Activated CD8-positive, alpha-beta T cell treated with anti-CD3 and anti-CD28 coated beads for 36 hours (primary cell): ENCODE data around the gene BTBD8. TPM values are rescaled to one million over a fixed set of nuclear protein-coding genes. Genes with fewer than 3 reads are reported as not detected.
A peak's percentile ranks its signal among the peaks of the same experiment; 100 is the strongest.

Experiments used
- ATAC-seq: fragments of 200-7000 bp; cut with Tn5 transposase; one replicate; pipeline ENCODE4 v1.10.0; 2021; ENCODE audit warnings: mild to moderate bottlenecking, moderate library complexity
- CTCF ChIA-PET: fragments of 350-600 bp; sonication (Branson Sonifier 250); formaldehyde crosslinking; loops from one replicate; lab custom pipeline; 2021; ENCODE audit warnings: antibody characterized with exemption; lab: Charles Lee
- POLR2A ChIA-PET: fragments of 350-600 bp; sonication (Branson Sonifier 250); formaldehyde crosslinking; loops from one replicate; lab custom pipeline; 2021; ENCODE audit warnings: antibody characterized with exemption; lab: Charles Lee
- DNase-seq: peaks from one replicate; pipeline ENCODE4 v3.0.0-alpha.2; 2020
- H3K27ac Mint-ChIP-seq: one replicate; pipeline ENCODE4 v1.8.0; 2021; ENCODE audit warnings: mild to moderate bottlenecking, mixed read lengths
- H3K27me3 Mint-ChIP-seq: one replicate; pipeline ENCODE4 v1.8.0; 2021; ENCODE audit warnings: mixed read lengths
- H3K36me3 Mint-ChIP-seq: one replicate; pipeline ENCODE4 v1.8.0; 2021; ENCODE audit warnings: low read depth, mixed read lengths
- H3K4me1 Mint-ChIP-seq: one replicate; pipeline ENCODE4 v1.8.0; 2021; ENCODE audit warnings: low read depth, mixed read lengths
- H3K4me3 Mint-ChIP-seq: one replicate; pipeline ENCODE4 v1.8.0; 2021; ENCODE audit warnings: mild to moderate bottlenecking, moderate library complexity, mixed read lengths
- H3K9me3 Mint-ChIP-seq: one replicate; pipeline ENCODE4 v1.8.0; 2021; ENCODE audit warnings: mixed read lengths
- intact Hi-C: fragments of 100-400 bp; cut with micrococcal nuclease; formaldehyde crosslinking; loops from one replicate; pipeline ENCODE4 v1.10.0; 2022
- total RNA-seq, 2 experiments: library from RNA; stranded (reverse); gene quantifications; one replicate each; pipeline ENCODE4 v1.2.3, GENCODE V29; 2021
- TF ChIP-seq, protein P1 (sequence below): fragments of 200-600 bp; IDR thresholded peaks from one replicate; pipeline ENCODE4 v1.8.0; 2022; ENCODE audit warnings: antibody characterized with exemption, mild to moderate bottlenecking

The BTBD8 gene
- total RNA-seq, 2 experiments from 2014 or later, result 1.3 to 2.0 TPM

DNA sequence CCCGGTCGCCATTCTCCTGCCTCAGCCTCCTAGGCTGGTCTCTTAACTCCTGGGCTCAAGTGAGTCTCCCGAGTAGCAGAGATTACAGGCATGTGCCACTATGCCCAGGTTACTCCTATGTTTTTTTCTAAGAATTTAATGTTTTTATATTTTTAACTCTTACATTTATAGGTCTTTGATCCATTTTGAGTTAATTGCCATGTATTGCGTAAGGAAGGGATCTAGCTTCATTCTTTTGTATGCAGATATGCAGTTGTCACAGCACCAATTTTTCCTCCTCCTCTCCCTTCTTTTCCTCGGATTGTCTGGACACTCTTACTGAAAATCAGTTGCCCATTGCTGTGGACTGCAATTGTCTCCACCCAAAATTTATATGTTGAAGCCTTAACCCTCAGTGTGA lies 11.5 kb downstream of the BTBD8 start:
- Mint-ChIP-seq H3K36me3 (peaks cover 6% of the 10 kb centered on the region), H3K27ac (no peak overlapping the region), H3K27me3 (no peaks in the 10 kb centered on the region), H3K9me3 (no peaks in the 10 kb centered on the region), H3K4me1 (no peaks in the 10 kb centered on the region), H3K4me3 (no peak overlapping the region)
- POLR2A ChIA-PET, result no interaction called here
- DNase-seq (no peak), ATAC-seq (no peak)
- intact Hi-C loops, result no loop called here
- TF ChIP-seq, protein P1, sequence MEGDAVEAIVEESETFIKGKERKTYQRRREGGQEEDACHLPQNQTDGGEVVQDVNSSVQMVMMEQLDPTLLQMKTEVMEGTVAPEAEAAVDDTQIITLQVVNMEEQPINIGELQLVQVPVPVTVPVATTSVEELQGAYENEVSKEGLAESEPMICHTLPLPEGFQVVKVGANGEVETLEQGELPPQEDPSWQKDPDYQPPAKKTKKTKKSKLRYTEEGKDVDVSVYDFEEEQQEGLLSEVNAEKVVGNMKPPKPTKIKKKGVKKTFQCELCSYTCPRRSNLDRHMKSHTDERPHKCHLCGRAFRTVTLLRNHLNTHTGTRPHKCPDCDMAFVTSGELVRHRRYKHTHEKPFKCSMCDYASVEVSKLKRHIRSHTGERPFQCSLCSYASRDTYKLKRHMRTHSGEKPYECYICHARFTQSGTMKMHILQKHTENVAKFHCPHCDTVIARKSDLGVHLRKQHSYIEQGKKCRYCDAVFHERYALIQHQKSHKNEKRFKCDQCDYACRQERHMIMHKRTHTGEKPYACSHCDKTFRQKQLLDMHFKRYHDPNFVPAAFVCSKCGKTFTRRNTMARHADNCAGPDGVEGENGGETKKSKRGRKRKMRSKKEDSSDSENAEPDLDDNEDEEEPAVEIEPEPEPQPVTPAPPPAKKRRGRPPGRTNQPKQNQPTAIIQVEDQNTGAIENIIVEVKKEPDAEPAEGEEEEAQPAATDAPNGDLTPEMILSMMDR, result no peak
- CTCF ChIA-PET, result no interaction called here

DNA sequence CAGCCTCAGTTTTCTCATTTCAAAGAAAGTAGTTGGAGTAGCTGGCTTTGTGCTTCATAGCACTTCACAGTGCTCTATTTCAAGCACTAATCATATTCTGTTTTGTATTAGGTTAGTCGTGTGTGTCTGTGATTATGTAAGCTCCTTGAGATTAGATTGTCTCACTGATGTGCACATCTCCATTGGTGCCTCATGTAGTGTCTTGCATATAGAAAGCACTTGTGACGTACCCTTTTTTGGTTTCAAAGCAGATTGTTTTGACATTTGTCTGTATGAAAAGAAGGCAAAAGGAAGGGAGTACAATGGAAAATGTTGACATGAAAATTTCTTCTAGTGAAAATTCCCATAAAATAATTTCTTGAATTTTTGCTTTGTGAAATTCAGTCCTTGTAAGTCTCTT lies 13.9 kb downstream of the BTBD8 start:
- Mint-ChIP-seq H3K4me1 (no peaks in the 10 kb centered on the region), H3K9me3 (no peaks in the 10 kb centered on the region), H3K36me3 (peaks cover 4% of the 10 kb centered on the region), H3K27ac (no peak overlapping the region), H3K4me3 (no peak overlapping the region), H3K27me3 (no peaks in the 10 kb centered on the region)
- intact Hi-C loops, result no loop called here
- DNase-seq (no peak), ATAC-seq (no peak)
- POLR2A ChIA-PET, result interaction anchor here (0.6 kb wide), 1 partner anchor 1360 kb away, joined by 4 read pairs; no protein-coding TSS in a partner anchor
- TF ChIP-seq, protein P1, result no peak
- CTCF ChIA-PET, result interaction anchor here (1.2 kb wide), 1 partner anchor 13 kb away, joined by 3 read pairs; no protein-coding TSS in a partner anchor

DNA sequence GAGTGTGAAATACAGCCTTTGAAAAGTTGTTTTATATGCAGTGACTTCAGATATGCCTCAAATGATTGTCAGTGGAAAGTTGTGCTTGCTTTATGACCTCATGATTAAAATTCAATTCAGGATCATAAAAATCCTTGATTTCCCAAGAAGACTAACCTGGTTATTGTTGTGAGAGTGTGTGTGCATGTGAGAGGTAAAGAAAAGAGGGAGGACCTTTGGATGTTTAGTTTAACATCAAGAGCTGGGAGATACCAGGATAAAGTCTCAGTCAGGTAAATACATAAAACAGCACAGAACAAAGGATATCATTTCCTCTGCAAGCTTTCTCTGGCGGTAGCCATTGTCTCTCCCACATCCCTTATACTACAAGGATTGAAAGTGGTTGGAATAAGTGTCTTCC lies 14.4 kb downstream of the BTBD8 start:
- ATAC-seq, result no peak
- no peaks in the 10 kb centered on the region for H3K4me1 Mint-ChIP-seq
- TF ChIP-seq, protein P1, result no peak
- DNase-seq, result no peak
- ChIA-PET CTCF (interaction anchor here (1.2 kb wide), 1 partner anchor 13 kb away, joined by 3 read pairs; no protein-coding TSS in a partner anchor), POLR2A (no interaction called here)
- no peak overlapping the region for H3K4me3 Mint-ChIP-seq
- no peaks in the 10 kb centered on the region for H3K27me3 Mint-ChIP-seq
- no peak overlapping the region for H3K27ac Mint-ChIP-seq
- H3K9me3 Mint-ChIP-seq, result no peaks in the 10 kb centered on the region
- H3K36me3 Mint-ChIP-seq, result peaks cover 4% of the 10 kb centered on the region
- intact Hi-C loops, result no loop called here

DNA sequence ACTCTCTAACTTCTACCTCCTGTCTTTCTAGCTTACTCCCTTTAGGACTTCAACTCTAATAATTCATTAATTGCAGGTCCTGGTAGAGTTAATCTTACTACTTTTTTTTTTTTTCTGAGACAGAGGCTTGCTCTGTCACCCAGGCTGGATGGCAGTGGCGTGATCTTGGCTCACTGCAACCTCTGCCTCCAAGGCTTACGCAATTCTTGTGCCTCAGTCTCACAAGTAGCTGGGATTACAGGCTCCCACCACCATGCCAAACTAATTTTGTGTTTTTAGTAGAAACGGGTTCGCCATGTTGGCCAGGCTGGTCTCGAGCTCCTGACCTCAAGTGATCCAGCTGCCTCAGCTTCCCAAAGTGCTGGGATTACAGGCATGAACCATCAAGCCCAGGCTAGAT lies 15.7 kb downstream of the BTBD8 start:
- Mint-ChIP-seq H3K36me3 (peaks cover 4% of the 10 kb centered on the region), H3K9me3 (no peaks in the 10 kb centered on the region), H3K4me3 (no peak overlapping the region), H3K4me1 (no peaks in the 10 kb centered on the region), H3K27ac (no peak overlapping the region), H3K27me3 (no peaks in the 10 kb centered on the region)
- intact Hi-C loops, result no loop called here
- ChIA-PET CTCF (interaction anchor here (0.9 kb wide), 2 partner anchors 13 to 214 kb away, joined by 3 read pairs; no protein-coding TSS in a partner anchor), POLR2A (interaction anchor here (0.6 to 1.1 kb wide), 3 partner anchors 15 to 490 kb away, joined by 3 read pairs; no protein-coding TSS in a partner anchor)
- TF ChIP-seq, protein P1, result no peak
- no peak for DNase-seq
- no peak for ATAC-seq

DNA sequence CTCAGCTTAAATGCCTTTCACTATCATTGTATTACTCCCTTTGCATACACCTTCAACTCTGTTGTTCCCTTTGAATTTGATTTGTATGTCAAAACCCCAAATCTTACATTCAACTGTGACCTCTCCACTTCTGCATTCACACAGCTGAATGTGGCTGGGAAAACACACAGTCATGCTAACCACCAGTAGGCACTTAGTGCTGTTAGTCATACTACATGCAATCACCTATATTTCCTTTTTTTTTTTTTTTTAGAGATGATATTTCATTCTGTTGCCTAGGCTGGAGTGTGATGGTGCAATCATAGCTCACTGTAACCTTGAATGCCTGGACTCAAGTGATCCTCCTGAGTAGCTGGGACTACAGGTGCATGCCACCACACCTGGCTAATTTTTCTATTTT lies 16.2 kb downstream of the BTBD8 start:
- ChIA-PET CTCF (interaction anchor here (0.9 kb wide), 2 partner anchors 13 to 214 kb away, joined by 3 read pairs; no protein-coding TSS in a partner anchor), POLR2A (interaction anchor here (0.8 to 1.1 kb wide), 2 partner anchors 15 to 46 kb away, joined by 3 read pairs; no protein-coding TSS in a partner anchor)
- no peak overlapping the region for H3K4me3 Mint-ChIP-seq
- H3K36me3 Mint-ChIP-seq, result peaks cover 4% of the 10 kb centered on the region
- no peaks in the 10 kb centered on the region for H3K9me3 Mint-ChIP-seq
- intact Hi-C loops, result no loop called here
- no peak for DNase-seq
- peak; percentile 60 for ATAC-seq
- H3K4me1 Mint-ChIP-seq, result no peaks in the 10 kb centered on the region
- no peak overlapping the region for H3K27ac Mint-ChIP-seq
- TF ChIP-seq, protein P1, result no peak
- H3K27me3 Mint-ChIP-seq, result no peaks in the 10 kb centered on the region
